HepG2 (cell line): ENCODE data around the gene MYADML2. TPM values are rescaled to one million over a fixed set of nuclear protein-coding genes. Genes with fewer than 3 reads are reported as not detected.

Experiments
- BCL3 ChIP-seq: sonication (generic); formaldehyde crosslinking; IDR thresholded peaks from 2 replicates; pipeline ENCODE4 v1.5.1; 2020; ENCODE audit warnings: mild to moderate bottlenecking, missing genetic modification reagents, moderate library complexity
- CBX1 ChIP-seq: IDR thresholded peaks from one replicate; pipeline ENCODE4 v1.6.1; 2016; ENCODE audit warnings: antibody characterized with exemption, low read depth
- CERS6 ChIP-seq: sonication (generic); formaldehyde crosslinking; IDR thresholded peaks from 2 replicates; pipeline ENCODE4 v1.5.0; 2020; ENCODE audit warnings: missing genetic modification reagents
- CSRNP1 ChIP-seq: sonication (generic); formaldehyde crosslinking; IDR thresholded peaks from 2 replicates; pipeline ENCODE4 v1.8.1; 2023; ENCODE audit warnings: mild to moderate bottlenecking, missing genetic modification reagents
- JUN ChIP-seq: sonication (generic); formaldehyde crosslinking; IDR thresholded peaks from 2 replicates; pipeline ENCODE4 v1.4.0; 2020; ENCODE audit warnings: mild to moderate bottlenecking, missing genetic modification reagents
- MTA1 ChIP-seq: sonication (generic); formaldehyde crosslinking; IDR thresholded peaks from 2 replicates; pipeline ENCODE4 v1.4.0; 2020; ENCODE audit warnings: missing genetic modification reagents, mild to moderate bottlenecking, borderline replicate concordance
- RBM22 ChIP-seq: fragments of 200-400 bp; formaldehyde crosslinking; optimal IDR thresholded peaks from 2 replicates; pipeline ENCODE3; 2017; ENCODE audit warnings: mild to moderate bottlenecking, low read length, moderate library complexity
- SKI ChIP-seq: fragments of 450-650 bp; IDR thresholded peaks from one replicate; pipeline ENCODE4 v1.6.1; 2018; ENCODE audit warnings: mild to moderate bottlenecking; ENCODE audit not compliant: partially characterized antibody
- SRY ChIP-seq: sonication (generic); formaldehyde crosslinking; IDR thresholded peaks from 2 replicates; pipeline ENCODE4 v1.8.0; 2022; ENCODE audit warnings: mild to moderate bottlenecking, missing genetic modification reagents
- ZNF264 ChIP-seq: sonication (generic); formaldehyde crosslinking; IDR thresholded peaks from 2 replicates; pipeline ENCODE4 v1.4.0; 2020; ENCODE audit warnings: missing genetic modification reagents
- ZNF362 ChIP-seq: sonication (generic); formaldehyde crosslinking; IDR thresholded peaks from 2 replicates; pipeline ENCODE4 v1.4.0; 2020; ENCODE audit warnings: missing genetic modification reagents, mild to moderate bottlenecking, borderline replicate concordance
- ZNF468 ChIP-seq: sonication (generic); formaldehyde crosslinking; IDR thresholded peaks from 2 replicates; pipeline ENCODE4 v1.8.0; 2022; ENCODE audit warnings: mild to moderate bottlenecking, moderate library complexity, missing genetic modification reagents
- ZNF484 ChIP-seq: sonication (generic); formaldehyde crosslinking; IDR thresholded peaks from 2 replicates; pipeline ENCODE4 v1.5.1; 2020; ENCODE audit warnings: mild to moderate bottlenecking, low read depth, missing genetic modification reagents, borderline replicate concordance
- ZNF530 ChIP-seq: sonication (generic); formaldehyde crosslinking; IDR thresholded peaks from 2 replicates; pipeline ENCODE4 v1.5.0; 2020; ENCODE audit warnings: low read depth, mild to moderate bottlenecking, missing genetic modification reagents
- ZNF614 ChIP-seq: IDR thresholded peaks from 2 replicates; pipeline ENCODE4 v1.6.1; 2018; ENCODE audit warnings: missing biosample characterization, missing genetic modification reagents, inconsistent platforms, borderline replicate concordance
- ZNF747 ChIP-seq: sonication (generic); formaldehyde crosslinking; IDR thresholded peaks from 2 replicates; pipeline ENCODE4 v1.8.1; 2023; ENCODE audit warnings: missing genetic modification reagents, mild to moderate bottlenecking, borderline replicate concordance
- polyA plus RNA-seq, 8 experiments: library from polyadenylated mRNA; depleted of rRNA in 3 of 8; stranded (reverse) in 7 of 8; unstranded in 1 of 8; fragments of >200 nt; fragmentation: Illumina TruSeq in 4 of 8; extraction: Trizol in 4 of 8; gene quantifications; 2 replicates each; pipeline versions ENCODE4 v1.2.1 to v1.2.3, GENCODE V29; 2011 to 2016; ENCODE audit warnings: low read depth in 4 of 8, missing spikeins in 1 of 8, mixed read lengths in 1 of 8; ENCODE audit not compliant: insufficient read depth in 1 of 8
- total RNA-seq, 5 experiments: library from RNA; depleted of rRNA; stranded (reverse); fragments of >200 nt; fragmentation: Illumina TruSeq; extraction: Trizol; gene quantifications; 2 replicates each; pipeline ENCODE4 v1.2.3, GENCODE V29; 2016; ENCODE audit warnings: low read depth in 1 of 5
- TF ChIP-seq, protein P1 (sequence below): sonication (generic); formaldehyde crosslinking; conservative IDR thresholded peaks from 2 replicates; pipeline ENCODE4 v1.8.0; 2022; ENCODE audit warnings: low read depth, missing genetic modification reagents
- TF ChIP-seq, protein P2 (sequence below): sonication (generic); formaldehyde crosslinking; IDR thresholded peaks from 2 replicates; pipeline ENCODE4 v1.9.0; 2021; ENCODE audit warnings: missing genetic modification reagents, borderline replicate concordance

The MYADML2 gene
- total and polyA plus RNA-seq, 2 of the 13 experiments (the other 11 are each of a cell fraction or from before 2014, with no cell fraction given) = not detected

DNA sequence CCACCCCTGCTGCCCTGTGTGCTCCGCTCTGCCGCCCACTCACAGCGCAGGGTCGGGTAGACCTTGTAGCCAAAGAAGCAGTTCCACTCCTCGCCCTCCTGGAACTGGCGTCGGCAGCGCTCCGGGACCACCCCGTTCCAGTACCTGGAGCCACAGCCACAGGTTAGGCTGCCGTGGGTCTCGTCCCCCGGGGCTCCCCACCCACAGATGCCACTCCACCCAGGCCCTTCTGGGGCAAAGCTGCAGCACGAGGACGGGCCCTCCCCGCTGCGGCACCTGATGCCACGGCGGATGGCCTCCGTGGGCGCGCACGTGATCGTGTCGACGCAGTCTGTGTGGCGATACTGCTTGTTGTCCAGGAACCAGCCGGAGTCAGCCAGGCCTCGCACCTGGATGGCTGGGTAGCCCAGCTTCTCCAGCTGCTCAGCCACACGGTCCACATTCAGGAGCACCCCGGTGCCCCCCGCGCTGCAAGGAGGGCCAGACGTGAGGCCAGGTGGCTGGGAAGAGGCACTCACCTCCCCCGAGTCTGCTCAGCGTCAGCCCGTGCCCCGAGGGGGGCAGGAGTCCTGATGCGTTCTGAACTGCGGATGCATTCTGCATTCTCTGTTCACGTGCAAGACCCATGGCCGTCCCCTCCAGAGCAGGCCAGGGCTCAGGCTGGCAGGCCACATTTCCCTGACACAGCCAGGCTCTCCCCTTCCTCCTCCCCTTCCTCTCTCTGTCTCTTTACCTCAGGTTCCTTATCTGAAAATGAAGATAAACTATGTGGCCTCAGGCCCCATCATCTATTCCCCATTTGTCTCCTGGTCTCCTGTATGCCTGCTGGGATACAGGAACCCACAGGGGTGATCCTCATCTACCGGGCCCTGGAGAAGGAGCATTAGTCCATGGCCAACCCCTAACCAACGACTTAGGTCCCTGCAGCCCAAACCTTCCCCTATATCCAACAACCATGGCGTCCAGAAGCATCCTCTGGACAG lies 9.9 kb upstream of the MYADML2 start (continued):
- TF ChIP-seq ZNF362 (CRISPR knock-in tag) (no peak), CERS6 (CRISPR knock-in tag) (no peak), BCL3 (CRISPR knock-in tag) (0 out of 2 replicates have a peak, but pooled peaks have one; percentile 26), ZNF264 (CRISPR knock-in tag) (no peak), SKI (no peak), JUN (CRISPR knock-in tag) (no peak), SRY (CRISPR knock-in tag) (no peak), MTA1 (CRISPR knock-in tag) (peak; percentile 53; the same call in 1 of the 2 replicates), ZNF484 (CRISPR knock-in tag) (no peak), RBM22 (peak; percentile 85), CBX1 (no peak), ZNF747 (CRISPR knock-in tag) (no peak), ZNF468 (CRISPR knock-in tag) (no peak), ZNF530 (CRISPR knock-in tag) (no peak), CSRNP1 (CRISPR knock-in tag) (no peak), ZNF614 (CRISPR knock-in tag) (no peak)
- TF ChIP-seq, protein P1, sequence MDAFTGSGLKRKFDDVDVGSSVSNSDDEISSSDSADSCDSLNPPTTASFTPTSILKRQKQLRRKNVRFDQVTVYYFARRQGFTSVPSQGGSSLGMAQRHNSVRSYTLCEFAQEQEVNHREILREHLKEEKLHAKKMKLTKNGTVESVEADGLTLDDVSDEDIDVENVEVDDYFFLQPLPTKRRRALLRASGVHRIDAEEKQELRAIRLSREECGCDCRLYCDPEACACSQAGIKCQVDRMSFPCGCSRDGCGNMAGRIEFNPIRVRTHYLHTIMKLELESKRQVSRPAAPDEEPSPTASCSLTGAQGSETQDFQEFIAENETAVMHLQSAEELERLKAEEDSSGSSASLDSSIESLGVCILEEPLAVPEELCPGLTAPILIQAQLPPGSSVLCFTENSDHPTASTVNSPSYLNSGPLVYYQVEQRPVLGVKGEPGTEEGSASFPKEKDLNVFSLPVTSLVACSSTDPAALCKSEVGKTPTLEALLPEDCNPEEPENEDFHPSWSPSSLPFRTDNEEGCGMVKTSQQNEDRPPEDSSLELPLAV (CRISPR knock-in tag) = no peak
- TF ChIP-seq, protein P2, sequence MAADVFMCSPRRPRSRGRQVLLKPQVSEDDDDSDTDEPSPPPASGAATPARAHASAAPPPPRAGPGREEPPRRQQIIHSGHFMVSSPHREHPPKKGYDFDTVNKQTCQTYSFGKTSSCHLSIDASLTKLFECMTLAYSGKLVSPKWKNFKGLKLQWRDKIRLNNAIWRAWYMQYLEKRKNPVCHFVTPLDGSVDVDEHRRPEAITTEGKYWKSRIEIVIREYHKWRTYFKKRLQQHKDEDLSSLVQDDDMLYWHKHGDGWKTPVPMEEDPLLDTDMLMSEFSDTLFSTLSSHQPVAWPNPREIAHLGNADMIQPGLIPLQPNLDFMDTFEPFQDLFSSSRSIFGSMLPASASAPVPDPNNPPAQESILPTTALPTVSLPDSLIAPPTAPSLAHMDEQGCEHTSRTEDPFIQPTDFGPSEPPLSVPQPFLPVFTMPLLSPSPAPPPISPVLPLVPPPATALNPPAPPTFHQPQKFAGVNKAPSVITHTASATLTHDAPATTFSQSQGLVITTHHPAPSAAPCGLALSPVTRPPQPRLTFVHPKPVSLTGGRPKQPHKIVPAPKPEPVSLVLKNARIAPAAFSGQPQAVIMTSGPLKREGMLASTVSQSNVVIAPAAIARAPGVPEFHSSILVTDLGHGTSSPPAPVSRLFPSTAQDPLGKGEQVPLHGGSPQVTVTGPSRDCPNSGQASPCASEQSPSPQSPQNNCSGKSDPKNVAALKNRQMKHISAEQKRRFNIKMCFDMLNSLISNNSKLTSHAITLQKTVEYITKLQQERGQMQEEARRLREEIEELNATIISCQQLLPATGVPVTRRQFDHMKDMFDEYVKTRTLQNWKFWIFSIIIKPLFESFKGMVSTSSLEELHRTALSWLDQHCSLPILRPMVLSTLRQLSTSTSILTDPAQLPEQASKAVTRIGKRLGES = no peak
